Stimulated activated naive CD8-positive, alpha-beta T cell treated with anti-CD3 and anti-CD28 coated beads, Interleukin-15, Interleukin-2, amounts not matched to agents 100 ng/mL and 50 ng/mL, for 24 hours (primary cell): ENCODE measurements around the gene ACE2.
A peak's percentile ranks its signal among the peaks of the same experiment; 100 is the strongest.
"Not testable (repeated sequence)": the region's sequence is repeated elsewhere in the genome, so short reads cannot be mapped to it uniquely, and the experiment has no call there.

ENCODE experiments used
- H3K27ac Mint-ChIP-seq: one replicate; pipeline ENCODE4 v1.8.0; 2021; ENCODE audit warnings: mild to moderate bottlenecking, mixed read lengths
- H3K27me3 Mint-ChIP-seq: one replicate; pipeline ENCODE4 v1.8.0; 2021; ENCODE audit warnings: mixed read lengths
- H3K36me3 Mint-ChIP-seq: one replicate; pipeline ENCODE4 v1.8.0; 2021; ENCODE audit warnings: low read depth, mixed read lengths
- H3K4me1 Mint-ChIP-seq: one replicate; pipeline ENCODE4 v1.8.0; 2021; ENCODE audit warnings: low read depth, mixed read lengths
- H3K4me3 Mint-ChIP-seq: one replicate; pipeline ENCODE4 v1.8.0; 2021; ENCODE audit warnings: mild to moderate bottlenecking, mixed read lengths
- H3K9me3 Mint-ChIP-seq: one replicate; pipeline ENCODE4 v1.8.0; 2021; ENCODE audit warnings: mixed read lengths

Gene ACE2

DNA sequence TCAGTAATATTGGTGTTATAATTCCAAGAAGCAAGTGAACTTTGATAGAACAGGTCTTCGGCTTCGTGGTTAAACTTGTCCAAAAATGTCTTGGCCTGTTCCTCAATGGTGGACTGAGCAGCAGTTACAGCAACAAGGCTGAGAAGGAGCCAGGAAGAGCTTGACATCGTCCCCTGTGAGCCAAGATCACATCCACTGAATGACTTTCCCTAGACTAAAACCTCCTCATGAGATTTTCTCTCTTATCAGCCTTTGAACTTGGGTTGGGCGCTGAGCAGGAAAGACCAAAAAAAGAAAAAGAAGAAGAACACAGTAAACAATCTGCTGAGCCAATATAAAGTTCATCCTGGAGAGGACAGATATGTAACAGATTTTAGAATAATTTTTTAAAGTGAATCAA, at the start of gene ACE2:
TSS of gene ACE2 (minus strand) at position 216 of the 400 bp plus-strand sequence. CDS start at position 167, 49 bp downstream.
- Mint-ChIP-seq H3K36me3 (no peaks in the 10 kb centered on the region), H3K9me3 (no peaks in the 10 kb centered on the region), H3K4me3 (no peak within 1 kb of the TSS), H3K27me3 (peaks cover 7% of the 10 kb centered on the region), H3K27ac (no peak within 1 kb of the TSS), H3K4me1 (no peaks in the 10 kb centered on the region)

DNA sequence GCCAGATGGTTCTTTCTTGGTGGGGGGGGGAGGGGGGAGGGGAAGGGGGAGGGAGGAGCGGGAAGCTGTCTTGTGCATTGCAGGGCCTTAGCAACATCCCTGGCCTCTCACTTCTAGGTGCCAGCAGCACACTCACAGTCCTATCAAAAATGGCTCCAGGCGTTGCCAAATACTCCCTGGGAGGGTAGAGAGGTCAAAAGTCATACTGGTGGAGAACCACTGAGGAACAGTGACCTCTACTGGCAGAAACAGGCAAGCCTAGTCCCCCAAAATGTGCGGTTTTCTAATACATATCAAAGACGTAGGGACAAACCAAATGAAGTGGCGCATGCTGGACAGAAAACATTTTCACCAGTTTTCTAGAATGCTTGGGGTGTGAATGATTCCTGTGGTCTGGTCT, 46.8 kb upstream of the ACE2 start:
- H3K27me3 Mint-ChIP-seq, H3K9me3 Mint-ChIP-seq, H3K36me3 Mint-ChIP-seq, H3K27ac Mint-ChIP-seq, H3K4me3 Mint-ChIP-seq, H3K4me1 Mint-ChIP-seq: not testable (repeated sequence)

- Mint-ChIP-seq H3K4me1 (peaks cover 7% of the 10 kb centered on the region), H3K4me3 (no peak overlapping the region), H3K27me3 (no peaks in the 10 kb centered on the region), H3K9me3 (no peaks in the 10 kb centered on the region), H3K27ac (no peak overlapping the region), H3K36me3 (no peaks in the 10 kb centered on the region)
Measured at GRCh38 chrX:15646543-15646942, 45.8 kb upstream of the ACE2 start.

- no peak overlapping the region for H3K4me3 Mint-ChIP-seq
- H3K4me1 Mint-ChIP-seq = peaks cover 7% of the 10 kb centered on the region
- no peaks in the 10 kb centered on the region for H3K27me3 Mint-ChIP-seq
- H3K9me3 Mint-ChIP-seq = no peaks in the 10 kb centered on the region
- no peak overlapping the region for H3K27ac Mint-ChIP-seq
- no peaks in the 10 kb centered on the region for H3K36me3 Mint-ChIP-seq
Measured at GRCh38 chrX:15646031-15646430, 45.3 kb upstream of the ACE2 start.

DNA sequence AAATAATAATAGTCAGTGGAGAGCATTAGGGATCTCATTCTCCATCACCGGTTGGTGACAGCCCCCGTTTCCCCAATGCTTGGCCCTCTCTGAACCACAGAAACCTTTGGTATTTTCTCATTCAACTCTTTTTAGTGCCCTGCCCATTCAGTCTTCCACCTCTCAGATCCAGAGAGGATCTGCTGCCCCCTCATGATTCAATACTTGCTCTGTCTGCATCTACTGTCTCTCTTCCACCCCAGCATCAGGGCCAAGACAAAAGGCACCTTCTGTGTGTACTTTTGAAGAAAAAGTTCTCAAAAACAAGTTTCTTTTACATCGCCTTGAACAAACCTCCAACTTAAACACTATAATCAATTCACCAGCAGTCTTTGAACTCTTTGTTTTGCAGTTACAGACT, 44.5 kb upstream of the ACE2 start:
- no peak overlapping the region for H3K27ac Mint-ChIP-seq
- H3K4me1 Mint-ChIP-seq = peaks cover 7% of the 10 kb centered on the region
- no peak overlapping the region for H3K4me3 Mint-ChIP-seq
- H3K36me3 Mint-ChIP-seq = no peaks in the 10 kb centered on the region
- no peaks in the 10 kb centered on the region for H3K9me3 Mint-ChIP-seq
- no peaks in the 10 kb centered on the region for H3K27me3 Mint-ChIP-seq

- H3K27ac Mint-ChIP-seq = no peak overlapping the region
Measured at GRCh38 chrX:15644560-15644872, 43.8 kb upstream of the ACE2 start.

DNA sequence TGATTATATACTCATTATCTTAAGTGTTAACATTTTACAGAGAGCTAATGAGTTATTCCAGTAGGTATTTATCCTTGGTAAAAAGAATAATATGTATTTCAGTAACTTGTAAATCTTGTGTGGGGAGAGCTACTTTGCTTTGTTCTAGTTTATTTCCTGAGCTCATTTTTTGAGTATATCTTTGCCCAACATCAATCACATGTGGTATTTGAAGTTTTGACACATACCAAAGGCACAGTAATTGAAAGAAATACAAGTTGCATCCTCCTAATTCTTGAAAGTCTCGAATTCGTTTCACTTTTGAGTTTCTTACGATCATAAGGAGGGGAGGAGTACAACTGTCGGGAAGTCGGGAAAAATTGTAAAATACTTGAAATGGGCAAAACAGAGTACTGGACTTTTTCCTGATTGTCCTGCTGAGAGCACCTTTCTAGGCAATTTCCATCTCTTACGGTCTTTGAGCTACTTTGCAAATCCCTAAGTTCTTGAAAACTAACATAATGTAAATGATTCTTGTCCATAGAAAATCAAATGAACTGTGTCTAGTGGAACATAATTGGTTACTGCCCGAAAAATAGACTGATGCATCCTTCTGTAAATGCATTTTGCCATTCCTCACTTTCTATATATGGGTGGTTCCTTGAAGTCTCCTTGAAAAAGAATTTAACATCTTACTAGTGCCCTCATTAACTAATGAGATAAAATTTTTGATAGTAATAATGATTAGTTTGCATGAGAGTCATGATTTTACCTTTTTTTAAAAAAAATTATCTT, 43.2 kb upstream of the ACE2 start:
- no peak overlapping the region for H3K27ac Mint-ChIP-seq
- H3K9me3 Mint-ChIP-seq = no peaks in the 10 kb centered on the region
- H3K36me3 Mint-ChIP-seq = no peaks in the 10 kb centered on the region
- peak overlapping the region; percentile 20 for H3K4me3 Mint-ChIP-seq
- H3K27me3 Mint-ChIP-seq = no peaks in the 10 kb centered on the region
- peaks cover 7% of the 10 kb centered on the region for H3K4me1 Mint-ChIP-seq

More at GRCh38 chrX:15644560-15644872, 43.8 kb upstream of the ACE2 start:
- Mint-ChIP-seq H3K27me3 (no peaks in the 10 kb centered on the region), H3K9me3 (no peaks in the 10 kb centered on the region), H3K36me3 (no peaks in the 10 kb centered on the region), H3K4me1 (peaks cover 7% of the 10 kb centered on the region), H3K4me3 (no peak overlapping the region)

- H3K27me3 Mint-ChIP-seq = peaks cover 4% of the 10 kb centered on the region
- no peaks in the 10 kb centered on the region for H3K36me3 Mint-ChIP-seq
- no peaks in the 10 kb centered on the region for H3K4me1 Mint-ChIP-seq
- no peaks in the 10 kb centered on the region for H3K9me3 Mint-ChIP-seq
- H3K27ac Mint-ChIP-seq = no peak overlapping the region
- H3K4me3 Mint-ChIP-seq = no peak overlapping the region
Measured at GRCh38 chrX:15631637-15632036, 30.9 kb upstream of the ACE2 start.

GRCh38 chrX:15623054-15623453, 22.3 kb upstream of the ACE2 start:
- Mint-ChIP-seq H3K36me3 (no peaks in the 10 kb centered on the region), H3K9me3 (no peaks in the 10 kb centered on the region), H3K4me3 (no peak overlapping the region), H3K27me3 (peaks cover 3% of the 10 kb centered on the region), H3K4me1 (no peaks in the 10 kb centered on the region), H3K27ac (no peak overlapping the region)

DNA sequence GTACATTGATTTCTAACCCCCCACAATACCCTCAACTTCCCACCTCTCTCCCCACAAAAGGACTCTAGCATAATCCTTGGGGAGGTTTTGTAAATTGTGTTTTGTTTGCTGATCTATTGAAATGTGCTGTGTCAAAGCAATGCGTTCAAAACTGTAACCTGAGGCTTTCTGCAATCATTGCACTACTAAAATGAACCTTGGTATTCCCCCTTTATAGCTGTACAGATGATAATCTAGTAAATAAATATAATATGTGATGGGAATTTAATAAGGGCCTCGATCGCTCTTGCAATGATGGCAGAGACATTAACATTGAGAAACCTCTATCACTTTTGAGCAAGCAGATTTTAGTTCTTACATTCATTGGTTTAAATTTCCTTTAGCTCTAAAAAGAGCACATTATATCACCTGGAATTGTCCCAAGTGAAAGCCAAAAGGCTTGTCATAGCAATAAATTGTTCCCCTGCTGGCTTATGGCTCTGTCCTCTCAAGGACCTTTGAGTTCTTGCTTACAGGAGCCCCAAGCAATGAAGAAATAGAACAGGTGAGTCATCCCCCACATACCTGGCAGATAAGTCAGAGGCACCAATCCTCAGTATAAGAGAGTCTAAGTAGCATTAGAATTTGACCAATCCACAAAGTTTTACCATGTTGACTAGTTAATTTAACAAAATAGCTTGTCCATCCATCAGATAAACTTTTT, 18.4 kb upstream of the ACE2 start:
- Mint-ChIP-seq H3K27ac (no peak overlapping the region), H3K9me3 (no peaks in the 10 kb centered on the region), H3K36me3 (no peaks in the 10 kb centered on the region), H3K4me1 (no peaks in the 10 kb centered on the region), H3K27me3 (peaks cover 3% of the 10 kb centered on the region), H3K4me3 (no peak overlapping the region)

- Mint-ChIP-seq H3K9me3 (no peaks in the 10 kb centered on the region), H3K27me3 (peaks cover 3% of the 10 kb centered on the region), H3K27ac (no peak overlapping the region), H3K4me1 (no peaks in the 10 kb centered on the region), H3K4me3 (no peak overlapping the region), H3K36me3 (no peaks in the 10 kb centered on the region)
Measured at GRCh38 chrX:15617111-15617510, 16.4 kb upstream of the ACE2 start.

GRCh38 chrX:15616531-15616930, 15.8 kb upstream of the ACE2 start:
- Mint-ChIP-seq H3K27ac (no peak overlapping the region), H3K4me3 (no peak overlapping the region), H3K9me3 (no peaks in the 10 kb centered on the region), H3K36me3 (no peaks in the 10 kb centered on the region), H3K4me1 (no peaks in the 10 kb centered on the region), H3K27me3 (peaks cover 3% of the 10 kb centered on the region)

DNA sequence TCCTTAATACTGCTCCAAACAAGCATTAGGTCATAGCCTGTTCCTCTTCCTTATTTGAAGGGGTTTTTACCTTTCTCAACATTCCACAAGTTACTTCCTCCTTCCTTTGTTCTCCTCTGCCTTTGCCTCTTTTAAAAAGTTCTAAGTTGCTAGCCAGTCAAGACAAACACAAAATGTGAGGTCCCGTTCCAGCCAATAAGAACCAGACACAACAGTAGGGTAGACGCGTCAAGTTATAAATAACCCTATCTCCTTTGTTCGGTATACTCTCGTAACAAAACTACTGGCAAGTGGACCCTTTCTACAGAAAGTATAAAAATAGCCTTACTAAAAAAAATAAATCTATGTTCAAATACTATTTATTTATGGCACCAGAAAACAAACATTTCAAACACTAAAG, 6.3 kb upstream of the ACE2 start:
- peaks cover 4% of the 10 kb centered on the region for H3K27me3 Mint-ChIP-seq
- H3K9me3 Mint-ChIP-seq = no peaks in the 10 kb centered on the region
- H3K4me1 Mint-ChIP-seq = no peaks in the 10 kb centered on the region
- no peaks in the 10 kb centered on the region for H3K36me3 Mint-ChIP-seq
- no peak overlapping the region for H3K4me3 Mint-ChIP-seq
- no peak overlapping the region for H3K27ac Mint-ChIP-seq

DNA sequence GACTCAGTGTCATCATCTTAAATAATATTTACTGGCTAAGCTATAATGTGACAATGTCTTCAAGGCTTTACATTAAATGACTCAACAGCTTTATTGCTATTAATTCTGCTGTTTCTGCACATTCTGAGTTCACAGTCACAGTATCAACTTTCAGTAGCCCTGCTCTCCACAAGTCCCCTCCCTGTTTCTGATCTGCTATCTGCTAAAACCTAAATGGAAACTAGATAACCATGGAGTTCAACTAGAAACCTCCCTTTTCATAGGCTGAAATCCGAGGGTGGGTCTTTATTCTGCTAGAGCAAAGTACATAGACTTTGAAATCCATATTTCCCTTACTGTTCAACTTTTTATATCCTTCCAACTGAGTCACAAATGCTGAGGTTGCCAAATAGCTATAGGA, 5.4 kb upstream of the ACE2 start:
- no peak overlapping the region for H3K4me3 Mint-ChIP-seq
- peaks cover 7% of the 10 kb centered on the region for H3K27me3 Mint-ChIP-seq
- no peak overlapping the region for H3K27ac Mint-ChIP-seq
- H3K9me3 Mint-ChIP-seq = no peaks in the 10 kb centered on the region
- H3K36me3 Mint-ChIP-seq = no peaks in the 10 kb centered on the region
- no peaks in the 10 kb centered on the region for H3K4me1 Mint-ChIP-seq

DNA sequence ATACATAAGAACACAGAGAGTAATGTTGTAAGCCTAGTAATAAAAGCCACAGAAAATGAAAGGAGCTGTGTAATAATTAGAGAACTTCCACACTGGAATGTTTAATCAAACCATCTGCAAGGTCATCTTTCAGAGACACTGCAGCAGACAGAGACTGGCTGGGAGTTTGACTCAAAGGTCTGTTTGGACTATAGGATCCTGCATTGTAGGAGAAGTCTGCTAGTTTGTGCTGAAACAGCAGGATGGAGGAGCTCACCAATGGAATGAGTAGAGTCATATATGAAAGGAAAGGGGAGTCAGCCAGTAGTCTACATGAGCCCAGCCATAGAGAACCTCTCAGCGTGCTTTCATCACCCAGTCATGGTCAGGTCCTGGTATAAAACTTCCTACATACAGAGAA, 4.5 kb upstream of the ACE2 start:
- no peaks in the 10 kb centered on the region for H3K36me3 Mint-ChIP-seq
- H3K4me1 Mint-ChIP-seq = no peaks in the 10 kb centered on the region
- no peak overlapping the region for H3K4me3 Mint-ChIP-seq
- H3K27me3 Mint-ChIP-seq = peaks cover 7% of the 10 kb centered on the region
- no peaks in the 10 kb centered on the region for H3K9me3 Mint-ChIP-seq
- H3K27ac Mint-ChIP-seq = no peak overlapping the region

DNA sequence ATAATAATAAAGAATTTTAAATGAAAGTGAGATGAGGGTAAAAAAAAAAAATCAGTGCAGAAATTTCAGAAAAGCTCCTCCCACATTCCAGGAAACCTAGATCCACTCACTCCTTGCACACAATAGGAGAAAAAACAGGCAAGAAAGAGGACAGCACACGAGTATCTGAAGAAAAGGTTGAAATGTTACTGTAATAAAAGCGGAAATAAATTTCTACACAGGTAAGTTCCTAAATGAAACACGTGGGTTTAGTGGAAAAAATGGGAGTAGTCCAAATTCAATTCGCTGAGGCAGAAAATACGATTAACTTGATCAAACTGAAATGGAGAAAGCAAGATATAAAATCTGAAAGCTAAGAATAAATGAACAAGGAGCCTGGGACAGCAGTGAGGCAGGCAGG, 2.0 kb upstream of the ACE2 start:
- H3K27me3 Mint-ChIP-seq = peaks cover 7% of the 10 kb centered on the region
- no peaks in the 10 kb centered on the region for H3K9me3 Mint-ChIP-seq
- no peak overlapping the region for H3K4me3 Mint-ChIP-seq
- no peaks in the 10 kb centered on the region for H3K36me3 Mint-ChIP-seq
- no peak overlapping the region for H3K27ac Mint-ChIP-seq
- no peaks in the 10 kb centered on the region for H3K4me1 Mint-ChIP-seq
